Naive thymus-derived CD8-positive, alpha-beta T cell (primary cell): ENCODE measurements around the gene ZBTB16. TPM values are rescaled to one million over a fixed set of nuclear protein-coding genes. Genes with fewer than 3 reads are reported as not detected.
A peak's percentile ranks its signal among the peaks of the same experiment; 100 is the strongest.

Source experiments
- ATAC-seq, 2 donors: fragments of 150-1000 bp; cut with Tn5 transposase in 1 of 2; sonication (Bioruptor Pico), chemical (Tn5 transposase) in 1 of 2; 1 replicate in 1 of 2; 2 replicates in 1 of 2; pipeline ENCODE4 v1.10.0; 2021; ENCODE audit warnings: mild to moderate bottlenecking in 2 of 2, moderate library complexity in 2 of 2
- POLR2A ChIA-PET: fragments of 350-600 bp; sonication (Branson Sonifier 250); formaldehyde crosslinking; loops from one replicate; lab custom pipeline; 2021; ENCODE audit warnings: antibody characterized with exemption; lab: Charles Lee
- DNase-seq, 10 donors: peaks; one replicate each; pipeline versions ENCODE4 v3.0.0 to v3.0.0-alpha.2; 2020 to 2022
- H3K27ac Mint-ChIP-seq, 10 donors: one replicate each; pipeline ENCODE4 v1.8.0; 2020 to 2022; ENCODE audit warnings: mild to moderate bottlenecking in 10 of 10, mixed read lengths in 10 of 10, moderate library complexity in 4 of 10, inconsistent platforms in 1 of 10
- H3K27me3 Mint-ChIP-seq, 5 donors: one replicate each; pipeline ENCODE4 v1.8.0; 2021 to 2022; ENCODE audit warnings: mixed read lengths in 5 of 5
- H3K36me3 Mint-ChIP-seq, 3 donors: one replicate each; pipeline ENCODE4 v1.8.0; 2020 to 2022; ENCODE audit warnings: mixed read lengths in 3 of 3, mild to moderate bottlenecking in 2 of 3, inconsistent platforms in 1 of 3
- H3K4me1 Mint-ChIP-seq, 4 donors: one replicate each; pipeline ENCODE4 v1.8.0; 2021 to 2022; ENCODE audit warnings: mixed read lengths in 4 of 4
- H3K4me3 Mint-ChIP-seq, 10 donors: one replicate each; pipeline ENCODE4 v1.8.0; 2020 to 2022; ENCODE audit warnings: mild to moderate bottlenecking in 10 of 10, mixed read lengths in 10 of 10, moderate library complexity in 6 of 10, inconsistent platforms in 1 of 10
- H3K9me3 Mint-ChIP-seq, 9 donors: one replicate each; pipeline ENCODE4 v1.8.0; 2020 to 2022; ENCODE audit warnings: mixed read lengths in 9 of 9, mild to moderate bottlenecking in 3 of 9, inconsistent platforms in 1 of 9, moderate library complexity in 1 of 9
- polyA plus RNA-seq, 3 donors: library from polyadenylated mRNA; unstranded; fragments of 300-500 nt; fragmentation: Illumina TruSeq; gene quantifications; one replicate each; pipeline ENCODE4 v1.2.3, GENCODE V29; 2021
- total RNA-seq, 8 experiments: library from RNA in 2 of 8; stranded (reverse) in 2 of 8; gene quantifications; one replicate each; pipeline ENCODE4 v1.2.3 and lab custom pipeline; 2021 to 2026

Gene ZBTB16
- total and polyA plus RNA-seq, 5 experiments from 2014 or later: 0.21 to 7.5 (median 2.5) TPM

GRCh38 chr11:114192841-114193389 lies 133.4 kb downstream of the ZBTB16 start:
- Mint-ChIP-seq H3K27ac (peak overlapping the region in 6 of 10 donors; percentile 3 to 84 (median 38)), H3K36me3 (peaks cover 0 to 7% (median 5%) of the 10 kb centered on the region in 3 donors), H3K9me3 (peaks cover 0 to 19% (median 7%) of the 10 kb centered on the region in 9 donors), H3K27me3 (no peaks in the 10 kb centered on the region), H3K4me1 (peaks cover 25 to 59% (median 27%) of the 10 kb centered on the region in 4 donors), H3K4me3 (no peak overlapping the region)
- DNase-seq (no peak), ATAC-seq (no peak)
- POLR2A ChIA-PET: interaction anchor here (0.6 to 5.2 kb wide), 10 partner anchors 9 to 304 kb away, joined by 3 to 54 read pairs (median 4); partner anchors contain the start of gene ZBTB16

- Mint-ChIP-seq H3K4me1 (peaks cover 17 to 48% (median 20%) of the 10 kb centered on the region in 4 donors), H3K27ac (peak overlapping the region in 6 of 10 donors; percentile 3 to 84 (median 45)), H3K9me3 (peaks cover 0 to 19% (median 7%) of the 10 kb centered on the region in 9 donors), H3K27me3 (no peaks in the 10 kb centered on the region), H3K4me3 (no peak overlapping the region), H3K36me3 (peaks cover 0 to 7% (median 5%) of the 10 kb centered on the region in 3 donors)
- POLR2A ChIA-PET: interaction anchor here (0.7 to 5.2 kb wide), 8 partner anchors 10 to 158 kb away, joined by 3 to 54 read pairs (median 11); partner anchors contain the start of gene ZBTB16
- ATAC-seq (no peak), DNase-seq (no peak)
Observed at GRCh38 chr11:114193730-114194679, 134.5 kb downstream of the ZBTB16 start.

- Mint-ChIP-seq H3K36me3 (peaks cover 0 to 7% (median 5%) of the 10 kb centered on the region in 3 donors), H3K27me3 (no peaks in the 10 kb centered on the region), H3K4me3 (no peak overlapping the region), H3K27ac (peak overlapping the region in 3 of 10 donors; percentile 14 to 75 (median 65)), H3K4me1 (peaks cover 17 to 43% (median 19%) of the 10 kb centered on the region in 4 donors), H3K9me3 (peaks cover 0 to 19% (median 7%) of the 10 kb centered on the region in 9 donors)
- no peak for ATAC-seq
- POLR2A ChIA-PET: interaction anchor here (2.1 to 5.2 kb wide), 5 partner anchors 11 to 159 kb away, joined by 10 to 54 read pairs (median 18); partner anchors contain the start of gene ZBTB16
- DNase-seq: peak in 2 of 10 donors; percentile 19 to 26
Observed at GRCh38 chr11:114194702-114195101, 135.2 kb downstream of the ZBTB16 start.

- ATAC-seq (no peak), DNase-seq (no peak)
- POLR2A ChIA-PET: interaction anchor here (2.7 to 5.2 kb wide), 4 partner anchors 11 to 159 kb away, joined by 10 to 54 read pairs (median 20); partner anchors contain the start of gene ZBTB16
- peaks cover 0 to 17% (median 7%) of the 10 kb centered on the region in 9 donors for H3K9me3 Mint-ChIP-seq
- H3K4me1 Mint-ChIP-seq: peaks cover 17 to 43% (median 19%) of the 10 kb centered on the region in 4 donors
- H3K27ac Mint-ChIP-seq: peak overlapping the region in 5 of 10 donors; percentile 0 to 65 (median 37)
- H3K4me3 Mint-ChIP-seq: no peak overlapping the region
- no peaks in the 10 kb centered on the region for H3K27me3 Mint-ChIP-seq
- H3K36me3 Mint-ChIP-seq: peaks cover 0 to 7% (median 2%) of the 10 kb centered on the region in 3 donors
Observed at GRCh38 chr11:114195151-114195550, 135.6 kb downstream of the ZBTB16 start.

GRCh38 chr11:114195981-114196731 lies 136.6 kb downstream of the ZBTB16 start:
- Mint-ChIP-seq H3K27ac (no peak overlapping the region), H3K27me3 (no peaks in the 10 kb centered on the region), H3K9me3 (peaks cover 0 to 10% (median 3%) of the 10 kb centered on the region in 9 donors), H3K4me1 (peaks cover 15 to 46% (median 19%) of the 10 kb centered on the region in 4 donors), H3K36me3 (no peaks in the 10 kb centered on the region), H3K4me3 (no peak overlapping the region)
- POLR2A ChIA-PET: interaction anchor here (2.7 to 5.2 kb wide), 3 partner anchors 12 to 160 kb away, joined by 10 to 54 read pairs (median 21); no protein-coding TSS in a partner anchor
- ATAC-seq: peak; percentile 77 to 82
- DNase-seq: peak in 3 of 10 donors; percentile 27 to 30 (median 29)

- no peak for ATAC-seq
- H3K27me3 Mint-ChIP-seq: no peaks in the 10 kb centered on the region
- H3K9me3 Mint-ChIP-seq: no peaks in the 10 kb centered on the region
- no peak for DNase-seq
- POLR2A ChIA-PET: interaction anchor here (2.7 kb wide), 1 partner anchor 161 kb away, joined by 10 read pairs; no protein-coding TSS in a partner anchor
- H3K27ac Mint-ChIP-seq: peak overlapping the region in 4 of 10 donors; percentile 30 to 75 (median 47)
- peaks cover 15 to 49% (median 19%) of the 10 kb centered on the region in 4 donors for H3K4me1 Mint-ChIP-seq
- H3K4me3 Mint-ChIP-seq: no peak overlapping the region
- no peaks in the 10 kb centered on the region for H3K36me3 Mint-ChIP-seq
Observed at GRCh38 chr11:114196997-114197703, 137.6 kb downstream of the ZBTB16 start.

- ATAC-seq (no peak), DNase-seq (no peak)
- Mint-ChIP-seq H3K4me1 (peaks cover 14 to 47% (median 16%) of the 10 kb centered on the region in 4 donors), H3K27me3 (no peaks in the 10 kb centered on the region), H3K4me3 (no peak overlapping the region), H3K27ac (peak overlapping the region in 1 of 10 donors; percentile 41), H3K9me3 (no peaks in the 10 kb centered on the region), H3K36me3 (no peaks in the 10 kb centered on the region)
- POLR2A ChIA-PET: interaction anchor here (1.0 kb wide), 1 partner anchor 16 kb away, joined by 4 read pairs; no protein-coding TSS in a partner anchor
Observed at GRCh38 chr11:114197799-114198500, 138.4 kb downstream of the ZBTB16 start.

GRCh38 chr11:114199051-114199450 lies 139.5 kb downstream of the ZBTB16 start:
- H3K36me3 Mint-ChIP-seq: no peaks in the 10 kb centered on the region
- DNase-seq (no peak), ATAC-seq (no peak)
- no peak overlapping the region for H3K4me3 Mint-ChIP-seq
- no peaks in the 10 kb centered on the region for H3K9me3 Mint-ChIP-seq
- peaks cover 3 to 36% (median 8%) of the 10 kb centered on the region in 4 donors for H3K4me1 Mint-ChIP-seq
- no peak overlapping the region for H3K27ac Mint-ChIP-seq
- H3K27me3 Mint-ChIP-seq: no peaks in the 10 kb centered on the region
- POLR2A ChIA-PET: no interaction called here

- POLR2A ChIA-PET: no interaction called here
Observed at GRCh38 chr11:114200351-114201133, 141.0 kb downstream of the ZBTB16 start.

GRCh38 chr11:114201219-114201618 lies 141.7 kb downstream of the ZBTB16 start:
- Mint-ChIP-seq H3K4me3 (no peak overlapping the region), H3K27me3 (no peaks in the 10 kb centered on the region), H3K27ac (no peak overlapping the region), H3K36me3 (no peaks in the 10 kb centered on the region), H3K4me1 (peaks cover 0 to 18% (median 0%) of the 10 kb centered on the region in 4 donors), H3K9me3 (no peaks in the 10 kb centered on the region)
- POLR2A ChIA-PET: no interaction called here
- DNase-seq: no peak
- ATAC-seq: no peak

More at GRCh38 chr11:114200351-114201133, 141.0 kb downstream of the ZBTB16 start:
- H3K4me3 Mint-ChIP-seq: no peak overlapping the region
- no peak for ATAC-seq
- H3K4me1 Mint-ChIP-seq: peaks cover 0 to 22% (median 1%) of the 10 kb centered on the region in 4 donors
- peak overlapping the region in 2 of 10 donors; percentile 22 to 61 for H3K27ac Mint-ChIP-seq
- no peaks in the 10 kb centered on the region for H3K9me3 Mint-ChIP-seq
- no peaks in the 10 kb centered on the region for H3K36me3 Mint-ChIP-seq
- no peaks in the 10 kb centered on the region for H3K27me3 Mint-ChIP-seq
- no peak for DNase-seq
